SU-DHL-6 (cell line): ENCODE results near the gene CEP20.

Experiments
- EZH2phosphoT487 ChIP-seq: fragments of 200-600 bp; sonication (generic), shearing (Covaris generic); conservative IDR thresholded peaks from 2 replicates; pipeline ENCODE4 v1.6.1; 2018; ENCODE audit warnings: mild to moderate bottlenecking, antibody characterized with exemption, low read length, moderate library complexity, mixed read lengths
- TF ChIP-seq, protein P1 (sequence below): fragments of 200-600 bp; sonication (generic); IDR thresholded peaks from one replicate; pipeline ENCODE4 v1.5.1; 2017; ENCODE audit warnings: antibody characterized with exemption, mild to moderate bottlenecking, low read length, moderate library complexity; ENCODE audit not compliant: insufficient read depth, poor library complexity, severe bottlenecking

DNA sequence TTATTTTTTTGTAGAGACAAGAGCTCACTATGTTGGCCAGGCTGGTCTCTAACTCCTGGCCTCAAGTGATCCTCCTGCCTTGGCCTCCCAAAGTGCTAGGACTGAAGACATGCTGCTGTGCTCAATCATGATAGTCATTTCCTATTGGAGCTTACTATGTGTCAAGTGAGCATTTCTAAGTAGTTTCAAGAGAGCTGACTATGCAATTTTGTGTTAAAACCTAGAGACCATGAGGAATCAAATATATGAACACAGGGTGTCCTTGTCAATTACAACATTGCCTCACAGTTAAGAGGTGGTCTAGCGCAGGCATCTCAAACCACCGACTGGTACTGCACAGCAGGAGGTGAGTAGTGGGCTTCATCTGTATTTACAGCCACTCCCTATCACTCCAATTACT, 69.4 kb downstream of the CEP20 start:
- TF ChIP-seq, protein P1, sequence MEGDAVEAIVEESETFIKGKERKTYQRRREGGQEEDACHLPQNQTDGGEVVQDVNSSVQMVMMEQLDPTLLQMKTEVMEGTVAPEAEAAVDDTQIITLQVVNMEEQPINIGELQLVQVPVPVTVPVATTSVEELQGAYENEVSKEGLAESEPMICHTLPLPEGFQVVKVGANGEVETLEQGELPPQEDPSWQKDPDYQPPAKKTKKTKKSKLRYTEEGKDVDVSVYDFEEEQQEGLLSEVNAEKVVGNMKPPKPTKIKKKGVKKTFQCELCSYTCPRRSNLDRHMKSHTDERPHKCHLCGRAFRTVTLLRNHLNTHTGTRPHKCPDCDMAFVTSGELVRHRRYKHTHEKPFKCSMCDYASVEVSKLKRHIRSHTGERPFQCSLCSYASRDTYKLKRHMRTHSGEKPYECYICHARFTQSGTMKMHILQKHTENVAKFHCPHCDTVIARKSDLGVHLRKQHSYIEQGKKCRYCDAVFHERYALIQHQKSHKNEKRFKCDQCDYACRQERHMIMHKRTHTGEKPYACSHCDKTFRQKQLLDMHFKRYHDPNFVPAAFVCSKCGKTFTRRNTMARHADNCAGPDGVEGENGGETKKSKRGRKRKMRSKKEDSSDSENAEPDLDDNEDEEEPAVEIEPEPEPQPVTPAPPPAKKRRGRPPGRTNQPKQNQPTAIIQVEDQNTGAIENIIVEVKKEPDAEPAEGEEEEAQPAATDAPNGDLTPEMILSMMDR: no peak
- TF ChIP-seq EZH2phosphoT487: no peak
